ENCODE results near the gene MCL1.

The MCL1 gene

GRCh38 chr1:150555971-150556865 lies 23.2 kb downstream of the MCL1 start:
- no peak for DNase-seq (ENCODE audit: low read depth)

GRCh38 chr1:150555198-150555970 lies 24.0 kb downstream of the MCL1 start:
- DNase-seq (ENCODE audit: low read depth): no peak

GRCh38 chr1:150554086-150554452 lies 25.3 kb downstream of the MCL1 start:
- DNase-seq (ENCODE audit: low read depth): no peak

- DNase-seq (ENCODE audit: low read depth): no peak
Observed at GRCh38 chr1:150553392-150554085, 25.9 kb downstream of the MCL1 start.

GRCh38 chr1:150552911-150553289 lies 26.5 kb downstream of the MCL1 start:
- no peak for DNase-seq (ENCODE audit: low read depth)

GRCh38 chr1:150552128-150552910 lies 27.1 kb downstream of the MCL1 start:
- DNase-seq (ENCODE audit: low read depth): no peak

- no peak for DNase-seq (ENCODE audit: low read depth)
Observed at GRCh38 chr1:150551784-150552127, 27.7 kb downstream of the MCL1 start.

- no peak for DNase-seq (ENCODE audit: low read depth)
Observed at GRCh38 chr1:150551051-150551783, 28.2 kb downstream of the MCL1 start.

- no peak for DNase-seq (ENCODE audit: low read depth)
Observed at GRCh38 chr1:150550222-150551050, 29.0 kb downstream of the MCL1 start.

GRCh38 chr1:150549496-150550221 lies 29.8 kb downstream of the MCL1 start:
- no peak for DNase-seq (ENCODE audit: low read depth)

- no peak for DNase-seq (ENCODE audit: low read depth)
Observed at GRCh38 chr1:150548632-150549495, 30.5 kb downstream of the MCL1 start, which contains the start of gene ADAMTSL4. TSS of gene ADAMTSL4 (plus strand) at chr1:150549408. CDS start at chr1:150552289, 2,881 bp downstream.

GRCh38 chr1:150548324-150548631 lies 31.1 kb downstream of the MCL1 start:
- no peak for DNase-seq (ENCODE audit: low read depth)

- no peak for DNase-seq (ENCODE audit: low read depth)
Observed at GRCh38 chr1:150546294-150546937, 33.0 kb downstream of the MCL1 start.

- DNase-seq (ENCODE audit: low read depth): no peak
Observed at GRCh38 chr1:150545486-150546032, 33.9 kb downstream of the MCL1 start.

- DNase-seq (ENCODE audit: low read depth): no peak
Observed at GRCh38 chr1:150544204-150544603, 35.2 kb downstream of the MCL1 start.

GRCh38 chr1:150543500-150544143 lies 35.8 kb downstream of the MCL1 start:
- DNase-seq (ENCODE audit: low read depth): no peak
